BLaER1 treated with 17β-estradiol and CSF1 and Interleukin-3, amounts not matched to agents 10 nM and 100 nM (cell line): ENCODE measurements around the gene SRP54.

ENCODE experiments used
- H3K27ac ChIP-seq, 11 experiments: shearing (Covaris generic); formaldehyde crosslinking; 2 replicates each; pipeline ENCODE4 v1.8.1; 2022
- H3K27me3 ChIP-seq, 11 experiments: shearing (Covaris generic); formaldehyde crosslinking; 2 replicates each; pipeline ENCODE4 v1.8.1; 2022
- H3K36me3 ChIP-seq, 11 experiments: shearing (Covaris generic); formaldehyde crosslinking; 2 replicates each; pipeline ENCODE4 v1.8.1; 2022
- H3K4me1 ChIP-seq, 10 experiments: shearing (Covaris generic); formaldehyde crosslinking; 2 replicates each; pipeline ENCODE4 v1.8.1; 2022
- H3K4me2 ChIP-seq, 11 experiments: shearing (Covaris generic); formaldehyde crosslinking; 2 replicates each; pipeline ENCODE4 v1.8.1; 2022
- H3K4me3 ChIP-seq, 10 experiments: shearing (Covaris generic); formaldehyde crosslinking; 2 replicates each; pipeline ENCODE4 v1.8.1; 2022
- H3K9ac ChIP-seq, 11 experiments: shearing (Covaris generic); formaldehyde crosslinking; 2 replicates each; pipeline ENCODE4 v1.8.1; 2022
- H3K9me3 ChIP-seq, 11 experiments: shearing (Covaris generic); formaldehyde crosslinking; replicated peaks in 1 of 11; 2 replicates each; pipeline ENCODE4 v1.8.1; 2022
- H4K20me1 ChIP-seq, 11 experiments: shearing (Covaris generic); formaldehyde crosslinking; 2 replicates each; pipeline ENCODE4 v1.8.1; 2022
- Cebpa-rat ChIP-seq, 11 experiments: shearing (Covaris generic); IDR thresholded peaks; 2 replicates each; pipeline ENCODE4 v1.8.1; 2022

SRP54 gene

GRCh38 chr14:34982421-34983147, at the start of gene SRP54:
SRP54 (plus strand) TSS chr14:34982992; CDS start chr14:34996710, 13,718 bp downstream.
- Histone ChIP-seq H3K36me3 (peaks cover 0 to 12% (median 5%) of the 10 kb centered on the region in 11 experiments; a peak in 5 of 22 replicates), H3K4me1 (peaks cover 29 to 50% (median 38%) of the 10 kb centered on the region in 10 experiments), H3K4me2 (peak within 1 kb of the TSS; percentile 86 to 95 (median 90)), H3K9ac (peak within 1 kb of the TSS; percentile 80 to 91 (median 87)), H4K20me1 (peaks cover 0 to 35% (median 14%) of the 10 kb centered on the region in 11 experiments; a peak in 12 of 22 replicates), H3K4me3 (peak within 1 kb of the TSS; percentile 76 to 88 (median 82)), H3K9me3 (no peaks in the 10 kb centered on the region), H3K27me3 (no peaks in the 10 kb centered on the region), H3K27ac (peak within 1 kb of the TSS; percentile 86 to 96 (median 90))
- TF ChIP-seq Cebpa-rat (IDR thresholded peaks at IDR 0.05) = no peak

- H3K36me3 ChIP-seq = peaks cover 0 to 4% (median 0%) of the 10 kb centered on the region in 11 experiments; a peak in 1 of 22 replicates
- no peak overlapping the region for H3K27ac ChIP-seq
- no peak overlapping the region for H3K4me3 ChIP-seq
- no peaks in the 10 kb centered on the region for H3K27me3 ChIP-seq
- H3K9me3 ChIP-seq = no peaks in the 10 kb centered on the region
- H3K4me1 ChIP-seq = peaks cover 0 to 15% (median 11%) of the 10 kb centered on the region in 10 experiments; a peak in 14 of 20 replicates
- H3K9ac ChIP-seq = no peak overlapping the region
- no peak overlapping the region for H3K4me2 ChIP-seq
- no peak for TF ChIP-seq Cebpa-rat (IDR thresholded peaks at IDR 0.05)
- H4K20me1 ChIP-seq = no peaks in the 10 kb centered on the region
These were observed 49.5 kb upstream of the SRP54 start for GRCh38 chr14:34933301-34933700.

GRCh38 chr14:34935488-34935887, 47.3 kb upstream of the SRP54 start:
- Histone ChIP-seq H3K9me3 (no peaks in the 10 kb centered on the region), H3K4me3 (no peak overlapping the region), H3K36me3 (peaks cover 0 to 11% (median 0%) of the 10 kb centered on the region in 11 experiments; a peak in 2 of 22 replicates), H3K4me1 (peaks cover 0 to 14% (median 10%) of the 10 kb centered on the region in 10 experiments; a peak in 14 of 20 replicates), H3K4me2 (no peak overlapping the region), H3K27ac (no peak overlapping the region), H3K27me3 (no peaks in the 10 kb centered on the region), H3K9ac (no peak overlapping the region), H4K20me1 (no peaks in the 10 kb centered on the region)
- no peak for TF ChIP-seq Cebpa-rat (IDR thresholded peaks at IDR 0.05)

- Histone ChIP-seq H3K4me2 (no peak overlapping the region), H4K20me1 (no peaks in the 10 kb centered on the region), H3K27me3 (no peaks in the 10 kb centered on the region), H3K4me1 (no peaks in the 10 kb centered on the region), H3K9ac (no peak overlapping the region), H3K36me3 (peaks cover 0 to 20% (median 4%) of the 10 kb centered on the region in 11 experiments; a peak in 7 of 22 replicates), H3K4me3 (no peak overlapping the region), H3K27ac (no peak overlapping the region), H3K9me3 (peaks cover 0 to 6% (median 4%) of the 10 kb centered on the region in 11 experiments; a peak in 9 of 22 replicates)
- TF ChIP-seq Cebpa-rat (IDR thresholded peaks at IDR 0.05) = no peak
These were observed 45.4 kb upstream of the SRP54 start for GRCh38 chr14:34937442-34937841.

GRCh38 chr14:34937876-34938275, 44.9 kb upstream of the SRP54 start:
- Histone ChIP-seq H3K4me3 (no peak overlapping the region), H3K27ac (no peak overlapping the region), H3K9ac (no peak overlapping the region), H3K9me3 (peaks cover under 1 to 10% (median 8%) of the 10 kb centered on the region in 11 experiments; a peak in 20 of 22 replicates), H3K36me3 (peaks cover 0 to 24% (median 6%) of the 10 kb centered on the region in 11 experiments; a peak in 10 of 22 replicates), H3K4me1 (no peaks in the 10 kb centered on the region), H4K20me1 (no peaks in the 10 kb centered on the region), H3K4me2 (no peak overlapping the region), H3K27me3 (no peaks in the 10 kb centered on the region)
- no peak for TF ChIP-seq Cebpa-rat (IDR thresholded peaks at IDR 0.05)

- Histone ChIP-seq H3K4me1 (no peaks in the 10 kb centered on the region), H3K4me2 (no peak overlapping the region), H3K36me3 (peaks cover 18 to 46% (median 22%) of the 10 kb centered on the region in 11 experiments; a peak in 20 of 22 replicates), H3K9ac (no peak overlapping the region), H3K27ac (no peak overlapping the region), H4K20me1 (no peaks in the 10 kb centered on the region), H3K4me3 (no peak overlapping the region), H3K9me3 (peaks cover 22 to 31% (median 28%) of the 10 kb centered on the region in 11 experiments), H3K27me3 (no peaks in the 10 kb centered on the region)
- no peak for TF ChIP-seq Cebpa-rat (IDR thresholded peaks at IDR 0.05)
These were observed 39.3 kb upstream of the SRP54 start for GRCh38 chr14:34943506-34943905.

- H4K20me1 ChIP-seq = no peaks in the 10 kb centered on the region
- peaks cover 22 to 31% (median 28%) of the 10 kb centered on the region in 11 experiments for H3K9me3 ChIP-seq
- no peak overlapping the region for H3K4me3 ChIP-seq
- no peaks in the 10 kb centered on the region for H3K4me1 ChIP-seq
- no peak overlapping the region for H3K9ac ChIP-seq
- no peak overlapping the region for H3K4me2 ChIP-seq
- H3K36me3 ChIP-seq = peaks cover 18 to 48% (median 26%) of the 10 kb centered on the region in 11 experiments; a peak in 20 of 22 replicates
- H3K27me3 ChIP-seq = no peaks in the 10 kb centered on the region
- no peak overlapping the region for H3K27ac ChIP-seq
- no peak for TF ChIP-seq Cebpa-rat (IDR thresholded peaks at IDR 0.05)
These were observed 38.0 kb upstream of the SRP54 start for GRCh38 chr14:34944744-34945143.

GRCh38 chr14:34946699-34947098, 36.1 kb upstream of the SRP54 start:
- Histone ChIP-seq H3K27ac (no peak overlapping the region), H3K36me3 (peaks cover 20 to 53% (median 27%) of the 10 kb centered on the region in 11 experiments; a peak in 21 of 22 replicates), H3K4me2 (no peak overlapping the region), H3K27me3 (no peaks in the 10 kb centered on the region), H3K9ac (no peak overlapping the region), H3K4me3 (no peak overlapping the region), H4K20me1 (no peaks in the 10 kb centered on the region), H3K9me3 (peaks cover 22 to 31% (median 28%) of the 10 kb centered on the region in 11 experiments), H3K4me1 (no peaks in the 10 kb centered on the region)
- TF ChIP-seq Cebpa-rat (IDR thresholded peaks at IDR 0.05) = no peak

- Histone ChIP-seq H4K20me1 (no peaks in the 10 kb centered on the region), H3K4me3 (no peak overlapping the region), H3K9ac (no peak overlapping the region), H3K27ac (no peak overlapping the region), H3K36me3 (peaks cover 12 to 62% (median 32%) of the 10 kb centered on the region in 11 experiments), H3K9me3 (no peaks in the 10 kb centered on the region), H3K4me1 (no peaks in the 10 kb centered on the region), H3K4me2 (no peak overlapping the region), H3K27me3 (no peaks in the 10 kb centered on the region)
- no peak for TF ChIP-seq Cebpa-rat (IDR thresholded peaks at IDR 0.05)
These were observed 31.5 kb upstream of the SRP54 start for GRCh38 chr14:34951286-34951685.
